GM10847 (cell line): Measurements from ENCODE around the gene MITF.

Experiments used
- POLR2A ChIP-seq: IDR thresholded peaks from 2 replicates; pipeline ENCODE4 v1.6.1; 2011; ENCODE audit not compliant: insufficient read length; ENCODE audit errors: extremely low read depth

The MITF gene

DNA sequence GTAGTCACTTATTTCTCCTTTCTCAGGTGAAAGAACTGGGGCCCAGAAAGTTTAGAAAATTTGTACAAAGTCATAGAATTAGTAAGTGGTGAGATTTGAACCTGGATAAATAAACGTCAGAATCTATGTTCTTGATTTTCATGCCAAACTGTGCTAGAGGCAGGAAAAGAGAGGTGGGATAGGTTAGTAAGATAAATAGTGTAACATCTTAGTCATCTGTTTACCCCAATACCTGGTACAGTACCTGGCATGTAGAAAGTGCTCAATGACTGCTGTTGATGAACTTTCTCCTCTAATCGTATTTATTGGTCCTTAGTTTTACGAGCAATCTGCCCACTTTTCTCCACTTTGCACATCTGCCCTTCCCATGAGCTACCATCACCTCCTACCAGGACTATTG lies 124.9 kb downstream of the MITF start:
- no peak for TF ChIP-seq POLR2A

DNA sequence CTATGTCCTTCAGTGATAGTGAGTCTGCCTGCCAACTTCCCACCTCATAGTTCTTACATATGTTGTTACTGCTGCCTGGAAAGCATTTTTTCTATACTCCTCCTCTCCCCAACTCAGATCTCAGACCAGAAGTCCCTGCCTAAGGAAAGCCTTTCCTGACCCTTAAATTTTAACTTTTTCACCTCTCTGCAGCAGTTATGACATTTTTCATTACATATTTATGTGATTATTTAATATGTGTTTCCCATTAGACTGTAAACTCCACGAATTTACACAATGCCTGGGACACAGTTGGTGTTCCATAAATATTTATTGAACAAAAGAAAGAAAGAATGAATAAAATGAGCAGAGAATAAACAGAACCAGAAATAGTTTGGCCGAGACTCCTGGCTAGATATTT lies 125.5 kb downstream of the MITF start:
- TF ChIP-seq POLR2A = no peak

DNA sequence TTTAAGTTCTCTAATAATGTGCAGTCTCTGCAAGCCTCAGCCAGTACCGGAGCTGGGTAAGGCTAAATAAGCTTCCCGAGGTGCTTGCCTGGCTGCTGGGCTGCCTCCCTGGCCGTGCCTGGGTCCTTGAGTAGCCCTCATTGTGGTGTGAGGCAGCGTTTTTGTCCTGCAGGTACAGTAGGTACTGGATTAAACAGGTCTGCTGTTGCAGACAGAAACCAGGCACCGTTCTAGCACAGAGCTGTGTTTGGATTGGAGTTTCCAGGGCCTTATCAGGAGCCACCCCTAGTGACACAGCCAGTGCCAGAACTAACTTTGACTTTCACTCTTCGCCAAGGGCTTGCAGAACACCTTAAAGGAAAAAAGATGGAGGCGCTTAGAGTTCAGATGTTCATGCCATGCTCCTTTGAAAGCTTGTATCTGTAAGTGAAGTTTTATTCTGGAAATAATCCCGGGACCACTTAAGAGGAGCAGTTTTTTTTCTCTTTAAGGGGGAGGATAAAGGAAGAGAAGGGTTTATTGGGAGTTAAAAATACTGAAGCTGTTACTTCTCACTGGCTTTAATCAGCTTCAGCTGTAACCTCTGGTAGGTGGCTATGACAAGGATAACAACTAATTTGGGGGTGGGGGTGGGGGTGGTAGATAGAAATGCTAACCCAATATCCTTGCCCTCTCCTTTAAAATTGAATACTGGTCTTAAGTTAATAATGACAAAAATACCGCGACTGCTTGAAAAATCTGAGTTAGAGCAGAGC lies 126.8 kb downstream of the MITF start:
- TF ChIP-seq POLR2A = no peak

DNA sequence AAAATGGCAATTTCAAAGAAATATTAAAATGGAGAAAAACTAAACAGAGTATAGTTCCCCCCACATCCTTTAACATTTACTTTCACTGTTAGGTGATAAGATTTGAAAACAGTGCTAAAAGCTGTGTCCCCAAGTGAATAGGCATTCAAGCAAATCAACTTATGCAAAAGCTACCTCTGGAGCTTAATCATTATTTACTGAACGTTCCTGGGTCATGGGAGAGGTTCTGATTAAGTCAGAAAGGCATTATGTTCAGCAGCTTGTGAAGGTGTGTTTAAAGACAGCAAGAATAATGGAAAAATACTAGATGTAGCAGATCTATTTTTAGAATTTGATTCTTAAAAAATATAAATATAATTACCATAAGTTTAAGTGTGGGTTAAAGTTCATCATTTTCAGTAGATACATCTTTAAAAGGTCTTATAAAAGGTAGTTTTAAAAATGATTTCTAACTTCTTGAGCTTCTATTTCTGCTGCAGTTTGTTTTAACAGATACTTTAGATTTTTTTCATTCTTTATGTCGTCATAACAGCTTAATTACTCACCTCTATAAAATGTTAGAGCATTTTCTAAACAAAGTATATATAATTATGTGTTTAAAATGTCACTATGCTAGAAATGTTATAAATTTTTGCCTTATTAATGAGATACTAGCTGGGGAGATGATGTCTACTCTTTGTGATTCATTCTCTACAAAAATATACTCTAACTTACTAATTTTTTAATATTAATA lies 127.9 kb downstream of the MITF start:
- TF ChIP-seq POLR2A = no peak

DNA sequence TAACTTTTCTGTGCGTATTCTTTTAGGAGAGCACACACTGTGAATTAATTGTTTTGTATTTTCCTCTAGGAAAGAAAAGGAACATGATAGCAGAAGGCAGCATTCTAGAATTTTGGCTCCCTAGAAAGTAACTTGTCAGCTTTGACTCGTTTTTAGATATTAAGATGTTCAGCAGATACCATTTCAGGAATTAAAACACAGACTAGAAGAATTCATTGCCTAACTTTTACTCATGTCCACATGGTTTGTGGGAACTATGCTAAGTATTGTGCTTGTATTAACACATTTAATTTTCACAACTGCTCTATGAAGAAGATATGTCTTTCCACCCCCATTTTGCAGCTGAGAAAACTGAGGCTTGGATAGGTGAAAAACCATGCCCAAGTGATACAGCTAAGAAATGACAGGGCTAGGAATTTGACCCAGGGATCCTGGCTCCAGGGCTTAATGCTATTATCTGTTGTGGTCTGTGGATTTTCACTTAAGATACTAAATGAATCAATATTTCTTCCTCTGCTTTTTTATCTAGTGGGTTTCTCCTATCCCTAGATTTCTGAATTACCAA lies 128.8 kb downstream of the MITF start:
- no peak for TF ChIP-seq POLR2A

DNA sequence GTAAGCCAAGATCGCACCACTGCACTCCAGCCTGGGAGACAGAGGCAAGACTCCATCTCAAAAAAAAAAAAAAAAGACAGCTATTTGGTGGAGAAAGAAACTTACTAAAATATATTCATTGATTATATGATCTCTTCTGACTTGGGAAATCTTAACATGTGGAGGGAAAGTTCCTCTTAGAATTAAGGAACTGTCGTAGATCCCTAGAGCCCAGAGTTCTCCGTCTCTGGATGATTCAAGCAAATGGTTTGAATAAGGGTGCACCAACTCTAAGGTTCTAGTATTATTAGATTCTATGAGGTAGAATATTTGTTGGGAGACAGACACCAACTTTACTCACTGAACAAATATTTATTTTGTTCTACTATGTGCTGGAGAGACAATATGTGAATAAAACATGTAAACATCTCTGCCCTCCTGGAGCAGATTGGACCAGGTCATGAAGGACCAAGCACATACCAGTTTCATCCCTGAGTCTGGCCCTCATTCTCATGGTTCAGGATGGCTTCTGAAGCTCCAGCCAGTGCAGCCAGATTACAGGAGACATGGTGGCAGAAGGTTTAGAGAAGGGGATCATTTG lies 129.7 kb downstream of the MITF start:
- no peak for TF ChIP-seq POLR2A

DNA sequence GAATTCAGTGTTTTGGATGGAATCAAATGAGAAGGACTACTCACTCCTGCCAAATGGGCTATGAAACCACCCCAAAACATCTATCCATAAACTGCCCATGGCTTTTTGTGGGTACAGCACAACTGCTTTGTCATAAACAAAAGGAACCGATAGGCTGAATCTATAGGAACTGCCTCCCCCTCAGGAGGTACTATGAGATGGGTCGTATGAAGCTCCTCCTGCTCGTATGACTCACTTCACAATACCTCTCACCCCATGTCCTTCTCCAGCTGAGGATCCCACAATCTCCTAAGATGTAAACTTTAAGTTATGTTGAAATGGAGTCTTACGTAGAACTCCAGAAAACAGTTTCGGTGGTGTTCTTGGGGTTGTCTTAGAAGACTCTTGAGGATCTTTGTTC lies 130.4 kb downstream of the MITF start:
- no peak for TF ChIP-seq POLR2A

DNA sequence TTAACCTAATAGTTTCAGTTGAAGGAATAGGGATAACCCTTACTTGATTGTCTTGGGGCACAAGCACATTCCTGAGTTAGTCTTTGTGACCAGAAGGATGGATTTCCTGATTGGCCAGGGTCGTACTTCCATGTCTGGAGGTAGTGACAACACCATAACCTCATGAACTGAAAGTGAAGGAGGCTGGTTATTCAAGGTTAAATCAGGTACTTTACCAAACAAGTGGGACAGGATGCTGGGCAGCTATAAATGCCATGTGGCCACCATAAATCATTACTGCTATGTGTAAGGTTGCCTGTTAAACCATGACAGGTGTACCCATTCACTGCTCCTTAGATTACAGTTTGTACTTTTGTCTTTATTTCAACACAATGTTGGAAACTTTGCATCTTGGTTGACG lies 132.0 kb downstream of the MITF start:
- no peak for TF ChIP-seq POLR2A

DNA sequence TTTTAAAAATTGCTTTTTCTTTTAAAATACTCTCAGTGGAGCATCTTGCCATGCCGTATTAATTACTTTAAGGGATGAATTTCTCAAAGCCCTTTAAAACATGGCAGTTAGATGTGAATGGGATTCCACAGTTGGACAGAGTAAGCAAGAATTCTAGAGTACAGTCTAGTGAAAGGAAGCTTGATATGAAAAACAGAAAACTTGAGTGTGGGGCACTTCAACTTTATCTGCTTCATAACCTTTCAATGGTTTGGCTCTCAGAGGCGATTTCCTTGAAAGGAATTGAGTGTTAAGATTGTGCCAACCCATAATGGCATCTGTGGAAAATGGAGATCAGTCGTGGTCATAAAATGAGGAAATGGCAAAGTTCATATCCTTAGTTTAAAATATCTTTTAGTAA lies 132.6 kb downstream of the MITF start:
- TF ChIP-seq POLR2A = no peak

DNA sequence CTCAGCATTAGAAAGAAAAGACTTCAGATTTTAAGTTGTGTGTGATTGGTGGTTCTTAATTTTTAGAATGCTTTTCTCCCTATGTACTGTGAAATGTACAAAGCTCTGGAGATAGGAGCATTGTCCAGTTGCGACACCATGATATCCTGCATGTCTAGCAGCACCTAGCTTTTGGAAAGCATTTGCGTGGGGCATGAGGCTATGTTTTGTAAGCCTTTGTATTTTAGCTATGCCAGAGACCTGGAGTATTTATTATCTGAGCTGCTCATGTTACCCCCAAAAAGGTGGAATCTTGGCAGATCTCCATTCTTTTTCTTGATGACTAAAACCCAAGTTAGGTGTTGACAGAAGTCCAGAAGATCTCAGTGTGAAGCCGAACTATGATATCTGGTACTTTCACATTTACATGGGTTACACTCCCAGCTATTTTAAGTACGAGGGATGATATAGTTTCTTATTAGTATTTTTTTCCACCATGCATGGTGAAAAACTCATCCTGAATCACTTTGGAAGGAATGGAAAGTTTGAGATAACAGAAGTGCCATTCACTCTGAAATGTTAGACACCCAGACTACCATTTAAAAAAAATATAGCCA lies 133.6 kb downstream of the MITF start:
- no peak for TF ChIP-seq POLR2A

DNA sequence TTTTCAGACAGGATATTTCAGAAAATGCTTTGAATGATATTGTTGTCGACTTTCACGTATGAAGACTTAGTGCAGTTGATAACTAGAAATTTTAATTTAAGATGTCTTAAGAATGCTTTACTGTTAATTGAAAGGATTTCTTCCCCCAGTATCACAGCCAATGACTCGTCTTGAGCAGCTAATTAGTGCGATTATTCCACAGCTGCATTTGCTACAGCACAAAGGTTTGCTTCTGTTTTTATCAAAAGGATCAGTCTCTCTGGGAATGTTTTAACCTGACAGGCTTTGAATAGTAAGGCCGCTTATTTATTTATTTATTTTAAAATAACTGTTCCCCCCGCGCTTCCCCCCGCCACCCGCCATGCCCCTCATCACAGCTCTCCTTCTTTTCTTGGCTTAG lies 136.8 kb downstream of the MITF start:
- TF ChIP-seq POLR2A = no peak

DNA sequence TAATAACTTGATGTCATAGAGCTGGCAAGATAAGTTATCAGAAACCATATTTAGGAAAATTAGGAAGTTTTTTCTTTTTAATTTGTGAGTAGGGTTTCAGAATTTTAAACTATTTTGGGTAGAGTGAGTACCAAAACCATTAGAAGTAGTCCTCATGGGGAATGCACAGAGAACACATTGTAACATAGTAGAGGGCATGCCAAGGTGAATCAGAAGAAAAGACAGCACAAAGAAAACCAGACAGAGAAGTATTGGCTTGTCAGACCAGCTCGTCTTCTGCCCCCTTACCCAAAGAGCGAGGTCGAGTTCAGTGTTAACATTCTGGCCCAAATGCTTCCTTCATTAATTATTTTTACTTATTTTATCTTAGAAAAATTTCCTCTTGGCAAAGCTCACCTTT lies 139.0 kb downstream of the MITF start:
- TF ChIP-seq POLR2A = no peak

DNA sequence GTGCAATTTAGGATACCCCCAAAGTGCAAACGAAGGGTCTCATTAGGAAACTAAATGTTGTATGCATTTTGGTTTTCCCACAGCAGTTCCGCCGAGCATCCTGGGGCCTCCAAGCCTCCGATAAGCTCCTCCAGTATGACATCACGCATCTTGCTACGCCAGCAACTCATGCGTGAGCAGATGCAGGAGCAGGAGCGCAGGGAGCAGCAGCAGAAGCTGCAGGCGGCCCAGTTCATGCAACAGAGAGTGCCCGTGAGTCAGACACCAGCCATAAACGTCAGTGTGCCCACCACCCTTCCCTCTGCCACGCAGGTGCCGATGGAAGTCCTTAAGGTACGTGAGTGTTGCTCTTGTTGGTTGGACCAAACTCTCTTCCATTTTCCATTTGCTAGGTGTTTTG lies 139.8 kb downstream of the MITF start:
- TF ChIP-seq POLR2A = no peak

DNA sequence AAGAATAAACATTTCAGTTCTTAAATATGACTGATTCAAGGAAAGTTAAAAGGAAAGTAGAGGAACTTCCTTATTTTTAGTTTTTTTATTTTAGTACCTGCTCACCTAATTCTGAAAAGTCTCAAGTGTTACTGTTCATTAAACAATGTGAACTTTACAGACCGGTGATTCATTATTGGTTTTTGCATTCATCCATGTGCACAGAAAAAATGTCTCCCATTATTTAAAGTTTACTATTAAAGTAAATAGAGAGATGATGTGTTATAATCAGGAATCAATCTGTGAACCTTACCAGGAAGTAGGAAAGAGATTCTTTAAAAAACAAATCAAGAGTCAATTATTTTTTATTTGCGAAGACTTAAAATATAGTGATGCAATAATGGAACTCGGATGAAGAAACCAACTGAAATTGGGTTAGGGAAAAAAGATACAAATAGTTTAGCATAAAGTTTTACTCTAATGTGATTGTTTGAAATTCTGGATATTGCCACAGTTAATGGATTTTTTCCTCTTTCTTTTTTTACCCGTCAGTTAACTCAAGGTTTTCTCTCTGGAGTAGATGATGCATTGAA lies 140.9 kb downstream of the MITF start:
- no peak for TF ChIP-seq POLR2A

DNA sequence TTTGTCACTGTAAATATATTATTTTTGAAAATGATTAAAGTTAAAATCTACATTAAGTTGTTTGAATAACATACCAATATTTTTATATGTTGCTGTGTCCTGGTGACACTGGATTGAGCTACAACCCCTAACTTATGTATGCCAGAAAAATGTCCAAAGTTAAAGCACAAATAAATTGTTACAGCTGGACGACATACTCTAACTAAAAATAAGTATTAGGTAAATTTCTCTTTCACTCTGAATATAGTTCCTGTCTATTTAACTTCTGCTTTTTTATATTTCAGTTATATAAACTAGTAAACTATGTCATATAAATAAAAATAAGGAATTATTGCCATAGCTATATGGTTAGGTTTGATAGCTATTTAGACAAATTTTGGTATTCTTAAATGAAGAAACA lies 141.8 kb downstream of the MITF start:
- no peak for TF ChIP-seq POLR2A
